BJ (cell line): ENCODE results near the gene PDE4A. TPM values are rescaled to one million over a fixed set of nuclear protein-coding genes. Genes with fewer than 3 reads are reported as not detected.
"Not testable (repeated sequence)": the region's sequence is repeated elsewhere in the genome, so short reads cannot be mapped to it uniquely, and the experiment has no call there.

ENCODE experiments used
- CTCF ChIA-PET: fragments of 350-600 bp; formaldehyde crosslinking; extraction: SDS; loops from one replicate; lab custom pipeline; 2021; ENCODE audit warnings: antibody characterized with exemption, inconsistent platforms; lab: Yijun Ruan, JAX
- POLR2A ChIA-PET: fragments of 300-600 bp; sonication (Branson Sonifier 250); formaldehyde crosslinking; extraction: SDS; loops from one replicate; lab custom pipeline; 2021; ENCODE audit warnings: antibody characterized with exemption; lab: Charles Lee
- DNase-seq: peaks from one replicate; pipeline ENCODE4 v3.0.0-alpha.2; 2011; ENCODE audit warnings: low read depth
- H3K27me3 ChIP-seq: 2 replicates; pipeline ENCODE4 v1.6.0; 2011; ENCODE audit warnings: low read length; ENCODE audit not compliant: control insufficient read depth, insufficient read depth
- H3K36me3 ChIP-seq: 2 replicates; pipeline ENCODE4 v1.5.1; 2011; ENCODE audit warnings: low read length; ENCODE audit not compliant: control insufficient read depth, insufficient read depth
- H3K4me3 ChIP-seq: 2 replicates; pipeline ENCODE4 v1.5.1; 2011; ENCODE audit warnings: low read depth, mild to moderate bottlenecking, control low read depth, low read length
- CTCF ChIP-seq: IDR thresholded peaks from 2 replicates; pipeline ENCODE4 v1.5.1; 2011; ENCODE audit warnings: low read depth, mild to moderate bottlenecking, control low read depth, inconsistent platforms, low read length, moderate library complexity; ENCODE audit not compliant: insufficient read depth
- polyA plus RNA-seq: library from polyadenylated mRNA; depleted of rRNA; stranded (reverse); fragments of >200 nt; gene quantifications from 2 replicates; pipeline ENCODE4 v1.2.3, GENCODE V29; 2011

Gene PDE4A
- polyA plus RNA-seq, 1 experiment, result 4.2 TPM

DNA sequence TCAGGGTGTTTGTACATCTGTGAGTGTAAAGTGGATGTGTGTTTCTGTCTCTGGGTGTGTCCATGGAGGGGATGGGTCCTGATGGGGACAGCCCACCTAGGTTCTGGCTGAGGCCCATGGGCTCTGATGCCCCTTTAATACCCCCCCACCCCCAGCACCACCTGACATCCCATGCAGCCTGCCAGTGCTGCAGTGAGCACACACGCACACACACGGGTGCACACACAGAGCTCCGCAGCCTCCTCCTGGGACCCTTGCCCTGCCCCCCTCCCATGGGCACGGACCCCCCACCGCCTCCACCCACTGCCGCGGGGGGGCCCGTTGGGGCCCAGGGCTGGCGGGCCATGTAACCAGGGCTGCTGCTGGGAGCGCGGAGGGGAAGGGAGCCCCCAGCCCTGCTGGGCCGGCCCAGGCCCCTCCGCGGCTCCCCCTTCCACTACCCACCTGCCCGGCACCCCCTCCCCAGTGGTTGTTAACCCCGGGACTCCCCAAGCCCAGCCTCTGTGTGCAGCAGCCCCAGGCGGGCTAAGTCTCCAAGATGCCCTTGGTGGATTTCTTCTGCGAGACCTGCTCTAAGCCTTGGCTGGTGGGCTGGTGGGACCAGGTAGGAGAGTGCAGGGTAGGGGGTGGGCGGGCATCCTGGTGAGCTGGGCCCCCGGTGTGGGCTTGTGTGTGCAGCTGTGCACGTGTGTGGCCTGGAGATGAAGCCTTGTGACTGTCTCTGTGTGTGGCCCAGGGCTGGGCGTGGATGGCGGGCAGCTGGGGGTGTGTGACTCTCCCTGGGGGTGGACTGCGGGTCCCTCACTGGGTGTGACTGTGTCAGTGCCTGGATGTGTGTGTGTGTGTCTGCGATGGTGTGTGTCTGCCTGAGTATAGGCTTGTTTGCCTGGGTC lies 32.6 kb downstream of the PDE4A start:
- H3K27me3 ChIP-seq, result no peaks in the 10 kb centered on the region
- no peak overlapping the region for H3K4me3 ChIP-seq
- CTCF ChIA-PET, result no interaction called here
- H3K36me3 ChIP-seq, result peaks cover 8% of the 10 kb centered on the region
- no peak for DNase-seq
- TF ChIP-seq CTCF, result no peak
- POLR2A ChIA-PET, result no interaction called here

DNA sequence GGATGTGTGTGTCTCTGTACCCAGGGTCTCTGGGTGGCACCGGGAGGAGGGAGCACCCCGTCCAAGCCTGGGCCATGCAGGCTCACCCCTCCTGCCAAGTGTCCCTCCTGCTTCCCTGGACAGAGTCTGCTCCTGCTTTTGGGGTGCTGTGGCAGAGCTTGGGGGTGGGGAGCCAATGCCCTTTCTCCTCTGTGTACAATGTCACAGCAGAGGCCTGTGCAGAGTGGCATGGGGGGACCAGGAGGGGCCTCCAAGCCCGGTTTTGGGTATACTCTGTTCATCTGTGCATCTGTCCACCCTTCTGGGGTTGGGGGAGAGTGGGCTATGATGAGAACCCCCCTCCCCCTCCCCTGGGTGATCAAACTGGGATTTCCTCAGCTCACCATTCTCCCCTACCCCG lies 33.5 kb downstream of the PDE4A start:
- no peak overlapping the region for H3K4me3 ChIP-seq
- H3K36me3 ChIP-seq, result peaks cover 7% of the 10 kb centered on the region
- ChIA-PET POLR2A (no interaction called here), CTCF (interaction anchor here (0.6 to 2.2 kb wide), 6 partner anchors 17 to 538 kb away, joined by 3 to 7 read pairs (median 5); no protein-coding TSS in a partner anchor)
- no peaks in the 10 kb centered on the region for H3K27me3 ChIP-seq
- no peak for DNase-seq
- no peak for TF ChIP-seq CTCF

DNA sequence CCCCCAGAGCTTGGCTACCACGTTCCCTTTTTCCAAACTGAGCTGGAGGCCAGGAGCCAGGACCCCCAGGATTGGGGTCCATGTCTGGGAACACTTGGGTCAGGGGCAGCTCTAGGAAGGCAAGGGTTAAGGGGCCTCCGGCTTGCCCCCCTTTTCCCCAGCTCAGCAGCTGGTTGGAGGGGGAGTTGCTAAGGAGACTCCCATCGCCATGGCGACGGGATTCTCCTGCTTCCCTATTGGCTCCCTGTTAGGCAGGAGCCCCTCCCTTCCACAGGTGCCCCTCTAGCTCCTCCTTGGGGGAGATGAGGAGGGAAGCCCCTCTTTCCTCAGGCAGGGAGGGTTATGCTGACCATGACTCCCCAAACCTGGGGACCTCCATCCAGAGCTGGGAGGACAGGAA lies 33.9 kb downstream of the PDE4A start:
- H3K36me3 ChIP-seq, result peaks cover 6% of the 10 kb centered on the region
- no peak for TF ChIP-seq CTCF
- ChIA-PET POLR2A (no interaction called here), CTCF (interaction anchor here (0.6 to 2.2 kb wide), 6 partner anchors 18 to 539 kb away, joined by 3 to 7 read pairs (median 5); no protein-coding TSS in a partner anchor)
- no peak overlapping the region for H3K4me3 ChIP-seq
- no peaks in the 10 kb centered on the region for H3K27me3 ChIP-seq
- no peak for DNase-seq

DNA sequence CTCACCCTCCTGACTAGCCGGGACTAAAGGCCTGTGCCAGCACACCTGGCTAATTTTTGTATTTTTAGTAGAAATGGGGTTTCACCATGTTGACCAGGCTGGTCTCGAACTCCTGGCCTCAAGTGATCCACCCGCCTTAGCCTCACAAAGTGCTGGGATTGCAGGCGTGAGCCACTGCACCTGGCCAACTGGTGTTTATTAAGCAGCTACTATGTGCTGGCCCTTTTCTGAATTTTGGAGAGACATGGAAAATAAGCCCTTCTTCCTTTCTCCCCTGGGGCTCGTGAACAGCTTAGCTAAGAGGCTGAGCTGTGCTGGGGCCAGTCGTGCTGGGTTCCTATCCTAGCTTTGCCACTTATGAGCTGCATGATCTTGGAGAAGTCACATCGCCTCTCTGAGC lies 38.4 kb downstream of the PDE4A start:
- CTCF ChIA-PET, result interaction anchor here (1.8 kb wide), 1 partner anchor 23 kb away, joined by 6 read pairs; no protein-coding TSS in a partner anchor
- H3K4me3 ChIP-seq, POLR2A ChIA-PET, H3K36me3 ChIP-seq, DNase-seq, H3K27me3 ChIP-seq: not testable (repeated sequence)

GRCh38 chr19:10460714-10461046 lies 40.3 kb downstream of the PDE4A start:
- DNase-seq, result no peak
- CTCF ChIA-PET, result no interaction called here
- no peak for TF ChIP-seq CTCF
- H3K27me3 ChIP-seq, result no peaks in the 10 kb centered on the region
- POLR2A ChIA-PET, result no interaction called here
- H3K36me3 ChIP-seq, result peaks cover 9% of the 10 kb centered on the region
- H3K4me3 ChIP-seq, result no peak overlapping the region
